ENCODE results near the gene ST8SIA2. TPM values are rescaled to one million over a fixed set of nuclear protein-coding genes. Genes with fewer than 3 reads are reported as not detected.
A peak's percentile ranks its signal among the peaks of the same experiment; 100 is the strongest.

The ST8SIA2 gene
- total RNA-seq, 1 experiment from 2014 or later: 2.9 TPM

GRCh38 chr15:92395098-92395635 lies 1.5 kb downstream of the ST8SIA2 start:
- Mint-ChIP-seq H3K27ac (no peak overlapping the region), H3K4me3 (peak overlapping the region; percentile 90), H3K9me3 (no peaks in the 10 kb centered on the region), H3K27me3 (ENCODE audit: low read depth) (peaks cover 76% of the 10 kb centered on the region), H3K4me1 (peaks cover 27% of the 10 kb centered on the region), H3K36me3 (no peaks in the 10 kb centered on the region)
- DNase-seq (ENCODE audit: low spot score) (no peak), ATAC-seq (peak; percentile 6; the same call in 1 of the 2 replicates)
- ChIA-PET POLR2A (interaction anchor here (1.0 kb wide), 1 partner anchor 319 kb away, joined by 3 read pairs; no protein-coding TSS in a partner anchor), CTCF (interaction anchor here (1.7 to 5.1 kb wide), 4 partner anchors 11 to 319 kb away, joined by 4 to 44 read pairs (median 12); no protein-coding TSS in a partner anchor)
- TF ChIP-seq, protein P1, sequence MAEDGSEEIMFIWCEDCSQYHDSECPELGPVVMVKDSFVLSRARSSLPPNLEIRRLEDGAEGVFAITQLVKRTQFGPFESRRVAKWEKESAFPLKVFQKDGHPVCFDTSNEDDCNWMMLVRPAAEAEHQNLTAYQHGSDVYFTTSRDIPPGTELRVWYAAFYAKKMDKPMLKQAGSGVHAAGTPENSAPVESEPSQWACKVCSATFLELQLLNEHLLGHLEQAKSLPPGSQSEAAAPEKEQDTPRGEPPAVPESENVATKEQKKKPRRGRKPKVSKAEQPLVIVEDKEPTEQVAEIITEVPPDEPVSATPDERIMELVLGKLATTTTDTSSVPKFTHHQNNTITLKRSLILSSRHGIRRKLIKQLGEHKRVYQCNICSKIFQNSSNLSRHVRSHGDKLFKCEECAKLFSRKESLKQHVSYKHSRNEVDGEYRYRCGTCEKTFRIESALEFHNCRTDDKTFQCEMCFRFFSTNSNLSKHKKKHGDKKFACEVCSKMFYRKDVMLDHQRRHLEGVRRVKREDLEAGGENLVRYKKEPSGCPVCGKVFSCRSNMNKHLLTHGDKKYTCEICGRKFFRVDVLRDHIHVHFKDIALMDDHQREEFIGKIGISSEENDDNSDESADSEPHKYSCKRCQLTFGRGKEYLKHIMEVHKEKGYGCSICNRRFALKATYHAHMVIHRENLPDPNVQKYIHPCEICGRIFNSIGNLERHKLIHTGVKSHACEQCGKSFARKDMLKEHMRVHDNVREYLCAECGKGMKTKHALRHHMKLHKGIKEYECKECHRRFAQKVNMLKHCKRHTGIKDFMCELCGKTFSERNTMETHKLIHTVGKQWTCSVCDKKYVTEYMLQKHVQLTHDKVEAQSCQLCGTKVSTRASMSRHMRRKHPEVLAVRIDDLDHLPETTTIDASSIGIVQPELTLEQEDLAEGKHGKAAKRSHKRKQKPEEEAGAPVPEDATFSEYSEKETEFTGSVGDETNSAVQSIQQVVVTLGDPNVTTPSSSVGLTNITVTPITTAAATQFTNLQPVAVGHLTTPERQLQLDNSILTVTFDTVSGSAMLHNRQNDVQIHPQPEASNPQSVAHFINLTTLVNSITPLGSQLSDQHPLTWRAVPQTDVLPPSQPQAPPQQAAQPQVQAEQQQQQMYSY (CRISPR knock-in tag; IDR thresholded peaks at IDR 0.05): peak; percentile 25; the same call in 1 of the 2 replicates
- no peak for TF ChIP-seq GABPB1 (CRISPR knock-in tag; IDR thresholded peaks at IDR 0.05)

- CTCF ChIA-PET: no interaction called here
- no peak for ATAC-seq
- Mint-ChIP-seq H3K27ac (no peak overlapping the region), H3K4me1 (peaks cover 18% of the 10 kb centered on the region), H3K9me3 (no peaks in the 10 kb centered on the region), H3K4me3 (no peak overlapping the region), H3K36me3 (no peaks in the 10 kb centered on the region), H3K27me3 (ENCODE audit: low read depth) (peaks cover 44% of the 10 kb centered on the region)
- POLR2A ChIA-PET: no interaction called here
- no peak for DNase-seq (ENCODE audit: low spot score)
- TF ChIP-seq IRF1 (CRISPR knock-in tag; IDR thresholded peaks at IDR 0.05): no peak
- TF ChIP-seq NFATC4 (CRISPR knock-in tag; IDR thresholded peaks at IDR 0.05): no peak
- no peak for TF ChIP-seq NFYB (CRISPR knock-in tag; conservative IDR thresholded peaks at IDR 0.05; ENCODE audit: low read depth)
- no peak for TF ChIP-seq ZNF512 (CRISPR knock-in tag; IDR thresholded peaks at IDR 0.05; ENCODE audit: borderline replicate concordance)
- no peak for TF ChIP-seq ELF4 (CRISPR knock-in tag; IDR thresholded peaks at IDR 0.05; ENCODE audit: low read depth)
- TF ChIP-seq ZNF396 (CRISPR knock-in tag; IDR thresholded peaks at IDR 0.05; ENCODE audit: borderline replicate concordance): no peak
- TF ChIP-seq AR (CRISPR knock-in tag; IDR thresholded peaks at IDR 0.05): no peak
- no peak for TF ChIP-seq CREB1 (CRISPR knock-in tag; IDR thresholded peaks at IDR 0.05)
- TF ChIP-seq EMX1 (CRISPR knock-in tag; IDR thresholded peaks at IDR 0.05): no peak
- TF ChIP-seq ZNF263 (CRISPR knock-in tag; IDR thresholded peaks at IDR 0.05; ENCODE audit: low read depth): no peak
- TF ChIP-seq, protein P2, sequence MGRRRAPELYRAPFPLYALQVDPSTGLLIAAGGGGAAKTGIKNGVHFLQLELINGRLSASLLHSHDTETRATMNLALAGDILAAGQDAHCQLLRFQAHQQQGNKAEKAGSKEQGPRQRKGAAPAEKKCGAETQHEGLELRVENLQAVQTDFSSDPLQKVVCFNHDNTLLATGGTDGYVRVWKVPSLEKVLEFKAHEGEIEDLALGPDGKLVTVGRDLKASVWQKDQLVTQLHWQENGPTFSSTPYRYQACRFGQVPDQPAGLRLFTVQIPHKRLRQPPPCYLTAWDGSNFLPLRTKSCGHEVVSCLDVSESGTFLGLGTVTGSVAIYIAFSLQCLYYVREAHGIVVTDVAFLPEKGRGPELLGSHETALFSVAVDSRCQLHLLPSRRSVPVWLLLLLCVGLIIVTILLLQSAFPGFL (CRISPR knock-in tag; IDR thresholded peaks at IDR 0.05; ENCODE audit: borderline replicate concordance): no peak
- TF ChIP-seq ETV6 (CRISPR knock-in tag; IDR thresholded peaks at IDR 0.05): no peak
- TF ChIP-seq FOXJ3 (CRISPR knock-in tag; IDR thresholded peaks at IDR 0.05; ENCODE audit: borderline replicate concordance): no peak
- TF ChIP-seq ATF6 (CRISPR knock-in tag; IDR thresholded peaks at IDR 0.05): no peak
- TF ChIP-seq ZNF232 (CRISPR knock-in tag; IDR thresholded peaks at IDR 0.05): no peak
Measured at GRCh38 chr15:92399271-92399950, 5.7 kb downstream of the ST8SIA2 start.

All from WTC11 (cell line).